ENCODE data around the gene ITSN1. TPM values are rescaled to one million over a fixed set of nuclear protein-coding genes. Genes with fewer than 3 reads are reported as not detected.
A peak's percentile ranks its signal among the peaks of the same experiment; 100 is the strongest.

Gene ITSN1
- total and polyA plus RNA-seq, 4 donors, result 58.8 to 73.7 (median 63.4) TPM

GRCh38 chr21:33661146-33661545 is 18.8 kb downstream of the ITSN1 start:
- no peaks in the 10 kb centered on the region for H3K27me3 ChIP-seq (ENCODE audit: control insufficient read depth, insufficient read depth, low read length)
- no peak for DNase-seq (ENCODE audit: low read depth in 4 of 6, low spot score in 6 of 6)
- no peak overlapping the region for H3K4me3 ChIP-seq (ENCODE audit: low read depth, low read length)
- H3K4me1 ChIP-seq (ENCODE audit: control insufficient read depth, insufficient read depth, low read length), result peaks cover 2% of the 10 kb centered on the region
- no CpG with 5 or more reads among the region's 1 CpG for WGBS (ENCODE audit: insufficient coverage)
- no peaks in the 10 kb centered on the region for H3K9me3 ChIP-seq (ENCODE audit: control insufficient read depth, insufficient read depth, low read length)
- H3K27ac ChIP-seq (ENCODE audit: low read depth, low read length), result no peak overlapping the region
- no peaks in the 10 kb centered on the region for H3K36me3 ChIP-seq (ENCODE audit: control insufficient read depth, insufficient read depth, low read length)

- 100% methylated on average over 2 of the region's 3 CpGs for WGBS (ENCODE audit: insufficient coverage)
- no peak overlapping the region for H3K27ac ChIP-seq (ENCODE audit: low read depth, low read length)
- H3K4me3 ChIP-seq (ENCODE audit: low read depth, low read length), result no peak overlapping the region
- peaks cover 2% of the 10 kb centered on the region for H3K4me1 ChIP-seq (ENCODE audit: control insufficient read depth, insufficient read depth, low read length)
- no peaks in the 10 kb centered on the region for H3K36me3 ChIP-seq (ENCODE audit: control insufficient read depth, insufficient read depth, low read length)
- no peaks in the 10 kb centered on the region for H3K27me3 ChIP-seq (ENCODE audit: control insufficient read depth, insufficient read depth, low read length)
- no peaks in the 10 kb centered on the region for H3K9me3 ChIP-seq (ENCODE audit: control insufficient read depth, insufficient read depth, low read length)
- no peak for DNase-seq (ENCODE audit: low read depth in 4 of 6, low spot score in 6 of 6)
Measured at GRCh38 chr21:33662046-33662445, 19.7 kb downstream of the ITSN1 start.

- Histone ChIP-seq H3K36me3 (ENCODE audit: control insufficient read depth, insufficient read depth, low read length) (no peaks in the 10 kb centered on the region), H3K9me3 (ENCODE audit: control insufficient read depth, insufficient read depth, low read length) (no peaks in the 10 kb centered on the region), H3K4me3 (ENCODE audit: low read depth, low read length) (no peak overlapping the region), H3K4me1 (ENCODE audit: control insufficient read depth, insufficient read depth, low read length) (peaks cover 4% of the 10 kb centered on the region), H3K27ac (ENCODE audit: low read depth, low read length) (no peak overlapping the region), H3K27me3 (ENCODE audit: control insufficient read depth, insufficient read depth, low read length) (no peaks in the 10 kb centered on the region)
- DNase-seq (ENCODE audit: low read depth in 4 of 6, low spot score in 6 of 6), result no peak
- WGBS (ENCODE audit: insufficient coverage), result 100% methylated on average over 1 of the region's 2 CpGs
Measured at GRCh38 chr21:33663241-33663640, 20.9 kb downstream of the ITSN1 start.

- WGBS (ENCODE audit: insufficient coverage), result 100% methylated on average over 2 of the region's 3 CpGs
- H3K27me3 ChIP-seq (ENCODE audit: control insufficient read depth, insufficient read depth, low read length), result no peaks in the 10 kb centered on the region
- peaks cover 10% of the 10 kb centered on the region for H3K4me1 ChIP-seq (ENCODE audit: control insufficient read depth, insufficient read depth, low read length)
- H3K27ac ChIP-seq (ENCODE audit: low read depth, low read length), result no peak overlapping the region
- no peak overlapping the region for H3K4me3 ChIP-seq (ENCODE audit: low read depth, low read length)
- H3K36me3 ChIP-seq (ENCODE audit: control insufficient read depth, insufficient read depth, low read length), result no peaks in the 10 kb centered on the region
- no peaks in the 10 kb centered on the region for H3K9me3 ChIP-seq (ENCODE audit: control insufficient read depth, insufficient read depth, low read length)
- DNase-seq (ENCODE audit: low read depth in 4 of 6, low spot score in 6 of 6), result no peak
Measured at GRCh38 chr21:33664135-33664534, 21.8 kb downstream of the ITSN1 start.

GRCh38 chr21:33666153-33666552 is 23.9 kb downstream of the ITSN1 start:
- WGBS (ENCODE audit: insufficient coverage), result no CpG with 5 or more reads among the region's 2 CpGs
- Histone ChIP-seq H3K27me3 (ENCODE audit: control insufficient read depth, insufficient read depth, low read length) (no peaks in the 10 kb centered on the region), H3K27ac (ENCODE audit: low read depth, low read length) (no peak overlapping the region), H3K36me3 (ENCODE audit: control insufficient read depth, insufficient read depth, low read length) (no peaks in the 10 kb centered on the region), H3K4me3 (ENCODE audit: low read depth, low read length) (no peak overlapping the region), H3K4me1 (ENCODE audit: control insufficient read depth, insufficient read depth, low read length) (peaks cover 7% of the 10 kb centered on the region), H3K9me3 (ENCODE audit: control insufficient read depth, insufficient read depth, low read length) (no peaks in the 10 kb centered on the region)
- DNase-seq (ENCODE audit: low read depth in 4 of 6, low spot score in 6 of 6), result no peak

GRCh38 chr21:33667636-33668035 is 25.3 kb downstream of the ITSN1 start:
- Histone ChIP-seq H3K27me3 (ENCODE audit: control insufficient read depth, insufficient read depth, low read length) (no peaks in the 10 kb centered on the region), H3K27ac (ENCODE audit: low read depth, low read length) (no peak overlapping the region), H3K4me3 (ENCODE audit: low read depth, low read length) (no peak overlapping the region), H3K9me3 (ENCODE audit: control insufficient read depth, insufficient read depth, low read length) (no peaks in the 10 kb centered on the region), H3K4me1 (ENCODE audit: control insufficient read depth, insufficient read depth, low read length) (peaks cover 7% of the 10 kb centered on the region), H3K36me3 (ENCODE audit: control insufficient read depth, insufficient read depth, low read length) (no peaks in the 10 kb centered on the region)
- peak in 1 of 6 donors; percentile 69 for DNase-seq (ENCODE audit: low read depth in 4 of 6, low spot score in 6 of 6)
- 69% methylated on average over 2 of the region's 6 CpGs for WGBS (ENCODE audit: insufficient coverage)

GRCh38 chr21:33668180-33668579 is 25.9 kb downstream of the ITSN1 start:
- Histone ChIP-seq H3K4me3 (ENCODE audit: low read depth, low read length) (no peak overlapping the region), H3K9me3 (ENCODE audit: control insufficient read depth, insufficient read depth, low read length) (no peaks in the 10 kb centered on the region), H3K36me3 (ENCODE audit: control insufficient read depth, insufficient read depth, low read length) (no peaks in the 10 kb centered on the region), H3K27me3 (ENCODE audit: control insufficient read depth, insufficient read depth, low read length) (no peaks in the 10 kb centered on the region), H3K27ac (ENCODE audit: low read depth, low read length) (no peak overlapping the region), H3K4me1 (ENCODE audit: control insufficient read depth, insufficient read depth, low read length) (peaks cover 7% of the 10 kb centered on the region)
- no peak for DNase-seq (ENCODE audit: low read depth in 4 of 6, low spot score in 6 of 6)
- WGBS (ENCODE audit: insufficient coverage), result 80% methylated on average over 1 of the region's 4 CpGs

GRCh38 chr21:33668620-33669019 is 26.3 kb downstream of the ITSN1 start:
- Histone ChIP-seq H3K27ac (ENCODE audit: low read depth, low read length) (no peak overlapping the region), H3K4me1 (ENCODE audit: control insufficient read depth, insufficient read depth, low read length) (peaks cover 7% of the 10 kb centered on the region), H3K9me3 (ENCODE audit: control insufficient read depth, insufficient read depth, low read length) (no peaks in the 10 kb centered on the region), H3K4me3 (ENCODE audit: low read depth, low read length) (no peak overlapping the region), H3K36me3 (ENCODE audit: control insufficient read depth, insufficient read depth, low read length) (no peaks in the 10 kb centered on the region), H3K27me3 (ENCODE audit: control insufficient read depth, insufficient read depth, low read length) (no peaks in the 10 kb centered on the region)
- no peak for DNase-seq (ENCODE audit: low read depth in 4 of 6, low spot score in 6 of 6)
- WGBS (ENCODE audit: insufficient coverage), result 95% methylated on average over 2 of the region's 2 CpGs

- WGBS (ENCODE audit: insufficient coverage), result no CpG with 5 or more reads among the region's 6 CpGs
Measured at GRCh38 chr21:33670076-33670978, 28.0 kb downstream of the ITSN1 start.

GRCh38 chr21:33673473-33673872 is 31.2 kb downstream of the ITSN1 start:
- peaks cover 7% of the 10 kb centered on the region for H3K4me1 ChIP-seq (ENCODE audit: control insufficient read depth, insufficient read depth, low read length)
- no peak overlapping the region for H3K27ac ChIP-seq (ENCODE audit: low read depth, low read length)
- WGBS (ENCODE audit: insufficient coverage), result 81% methylated on average over 6 of the region's 8 CpGs
- H3K4me3 ChIP-seq (ENCODE audit: low read depth, low read length), result no peak overlapping the region
- H3K27me3 ChIP-seq (ENCODE audit: control insufficient read depth, insufficient read depth, low read length), result no peaks in the 10 kb centered on the region
- DNase-seq (ENCODE audit: low read depth in 4 of 6, low spot score in 6 of 6), result no peak
- H3K9me3 ChIP-seq (ENCODE audit: control insufficient read depth, insufficient read depth, low read length), result no peaks in the 10 kb centered on the region
- H3K36me3 ChIP-seq (ENCODE audit: control insufficient read depth, insufficient read depth, low read length), result no peaks in the 10 kb centered on the region

More at GRCh38 chr21:33670076-33670978, 28.0 kb downstream of the ITSN1 start:
- Histone ChIP-seq H3K9me3 (ENCODE audit: control insufficient read depth, insufficient read depth, low read length) (no peaks in the 10 kb centered on the region), H3K4me1 (ENCODE audit: control insufficient read depth, insufficient read depth, low read length) (peaks cover 10% of the 10 kb centered on the region), H3K4me3 (ENCODE audit: low read depth, low read length) (no peak overlapping the region), H3K27me3 (ENCODE audit: control insufficient read depth, insufficient read depth, low read length) (no peaks in the 10 kb centered on the region), H3K36me3 (ENCODE audit: control insufficient read depth, insufficient read depth, low read length) (no peaks in the 10 kb centered on the region), H3K27ac (ENCODE audit: low read depth, low read length) (no peak overlapping the region)
- no peak for DNase-seq (ENCODE audit: low read depth in 4 of 6, low spot score in 6 of 6)

Data from spinal cord (tissue), 10 donors.